ENCODE measurements around the gene MEIS3.
"Not testable (repeated sequence)": the region's sequence is repeated elsewhere in the genome, so short reads cannot be mapped to it uniquely, and the experiment has no call there.

MEIS3 gene

DNA sequence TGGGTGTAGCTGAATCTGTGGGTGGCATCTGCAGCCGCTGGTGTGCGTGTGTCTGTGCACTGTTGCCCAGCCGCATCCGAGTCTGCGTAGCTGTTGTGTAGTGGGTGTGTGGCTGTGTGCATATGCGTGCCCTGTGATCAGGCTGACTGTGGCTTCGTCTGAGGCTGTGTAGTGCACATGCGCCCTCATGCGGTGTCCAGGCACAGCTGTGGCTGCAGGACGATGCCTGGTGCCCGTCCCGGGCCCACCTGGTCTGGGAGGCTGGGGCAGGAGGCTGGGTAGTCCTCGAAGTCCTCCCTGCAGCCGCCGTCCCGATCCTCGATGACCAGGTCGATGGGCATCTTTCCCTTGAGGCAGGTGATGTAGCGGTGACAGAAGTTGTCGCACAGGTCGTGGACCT, 4.9 kb downstream of the MEIS3 start:
- no peak for DNase-seq

DNA sequence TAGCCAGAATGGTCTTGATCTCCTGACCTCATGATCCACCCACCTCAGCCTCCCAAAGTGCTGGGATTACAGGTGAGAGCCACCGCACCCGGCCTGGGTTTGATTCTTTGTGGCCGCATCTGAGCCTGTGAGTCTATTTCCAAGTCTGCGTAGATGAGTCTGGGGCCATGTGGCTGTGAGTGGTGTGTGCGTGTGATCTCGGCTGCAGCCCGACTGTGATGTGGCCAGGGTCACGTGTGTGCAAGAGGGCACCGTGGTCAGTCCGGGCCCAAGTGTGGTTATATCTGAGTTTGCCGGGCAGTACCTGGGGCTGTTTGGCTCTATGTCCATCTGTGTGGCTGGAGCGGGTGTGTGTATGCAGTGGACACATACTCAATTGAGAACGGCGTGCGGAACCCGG, 5.4 kb downstream of the MEIS3 start:
- DNase-seq = no peak

DNA sequence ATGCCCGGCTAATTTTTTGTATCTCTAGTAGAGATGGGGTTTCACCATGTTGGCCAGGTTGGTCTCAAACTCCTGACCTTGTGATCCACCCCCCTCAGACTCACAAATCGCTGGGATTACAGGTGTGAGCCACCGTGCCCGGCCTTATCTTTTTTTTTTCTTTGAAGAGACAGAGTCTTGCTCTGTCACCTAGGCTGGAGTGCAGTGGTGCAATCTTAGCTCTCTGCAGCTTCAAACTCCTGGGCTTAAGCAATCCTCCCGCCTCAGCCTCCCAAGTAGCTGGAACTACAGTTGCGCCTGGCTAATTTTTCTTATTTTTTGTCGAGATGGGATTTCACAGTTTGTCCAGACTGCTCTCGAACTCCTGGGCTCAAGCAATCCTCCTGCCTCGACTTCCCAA, 7.6 kb downstream of the MEIS3 start:
- not testable (repeated sequence) for DNase-seq

DNA sequence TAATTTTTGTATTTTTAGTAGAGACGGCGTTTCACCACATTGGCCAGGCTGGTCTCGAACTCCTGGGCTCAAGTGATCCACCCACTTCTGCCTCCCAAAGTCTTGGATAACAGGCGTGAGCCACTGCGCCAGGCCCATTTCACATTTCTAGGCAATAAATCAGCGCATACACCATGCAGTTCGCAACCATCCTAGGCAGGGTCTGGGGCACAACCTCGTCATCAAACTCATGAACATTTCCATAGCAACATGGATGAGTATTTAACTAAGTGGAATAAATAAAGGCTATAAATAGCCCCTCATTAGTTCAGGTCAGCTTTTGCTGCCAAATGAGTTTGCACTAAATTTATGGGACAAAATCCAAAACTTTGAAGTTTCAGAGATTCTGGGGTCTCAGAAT, 8.2 kb downstream of the MEIS3 start:
- no peak for DNase-seq

DNA sequence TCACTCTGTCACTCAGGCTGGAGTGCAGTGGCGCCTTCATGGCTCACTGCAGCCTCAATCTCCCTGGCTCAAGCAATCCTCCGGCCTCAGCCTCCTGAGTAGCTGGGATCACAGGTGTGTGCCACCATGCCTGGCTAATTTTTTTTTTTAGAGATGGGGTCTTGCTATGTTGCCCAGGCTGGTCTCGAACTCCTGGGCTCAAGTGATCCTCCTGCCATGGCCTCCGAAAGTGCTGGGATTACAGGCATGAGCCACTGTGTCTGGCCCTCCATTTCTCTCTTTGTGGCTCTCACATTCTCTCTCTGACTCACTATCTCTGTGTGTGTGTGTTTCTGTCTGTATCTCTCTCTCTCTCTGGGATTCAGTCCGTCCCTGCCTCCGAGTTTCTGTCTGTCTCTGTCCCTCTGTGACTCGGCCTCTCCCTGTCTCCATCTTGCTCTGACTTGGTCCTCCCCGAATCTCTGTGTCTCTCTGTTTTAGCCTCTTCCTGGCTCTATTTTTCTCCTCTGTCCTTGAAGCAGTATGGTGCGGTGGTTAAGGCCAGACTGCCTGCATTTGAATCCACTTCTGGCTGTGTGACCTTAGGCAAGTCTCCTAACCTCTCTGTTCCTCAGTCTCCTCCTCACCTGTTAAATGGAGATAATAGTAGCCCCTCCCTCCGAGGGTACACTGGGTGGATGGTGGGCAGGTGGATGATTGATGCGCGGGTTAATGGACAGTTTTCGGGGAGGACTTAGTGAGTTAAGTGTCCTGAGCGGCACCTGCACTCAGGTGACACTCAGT, 11.0 kb downstream of the MEIS3 start:
- no peak for DNase-seq

DNA sequence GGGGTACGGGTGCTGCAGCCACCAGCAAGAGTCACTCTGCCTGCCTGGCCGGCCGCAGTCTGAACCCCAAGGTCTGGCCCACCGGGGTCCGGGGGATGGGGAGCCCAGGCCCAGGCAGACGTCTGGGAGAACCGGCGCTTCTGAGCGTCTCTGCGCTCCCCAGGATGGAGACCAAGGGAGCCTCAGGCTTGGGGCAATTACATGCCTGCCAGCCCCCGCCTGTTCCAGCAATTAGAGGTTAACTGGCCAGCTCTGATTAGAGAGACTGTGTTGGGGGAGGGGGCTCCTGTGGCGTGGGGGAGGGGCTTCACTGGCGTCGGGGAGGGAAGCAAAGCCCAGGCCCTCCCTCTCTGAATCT, 11.9 kb downstream of the MEIS3 start:
- DNase-seq = no peak

DNA sequence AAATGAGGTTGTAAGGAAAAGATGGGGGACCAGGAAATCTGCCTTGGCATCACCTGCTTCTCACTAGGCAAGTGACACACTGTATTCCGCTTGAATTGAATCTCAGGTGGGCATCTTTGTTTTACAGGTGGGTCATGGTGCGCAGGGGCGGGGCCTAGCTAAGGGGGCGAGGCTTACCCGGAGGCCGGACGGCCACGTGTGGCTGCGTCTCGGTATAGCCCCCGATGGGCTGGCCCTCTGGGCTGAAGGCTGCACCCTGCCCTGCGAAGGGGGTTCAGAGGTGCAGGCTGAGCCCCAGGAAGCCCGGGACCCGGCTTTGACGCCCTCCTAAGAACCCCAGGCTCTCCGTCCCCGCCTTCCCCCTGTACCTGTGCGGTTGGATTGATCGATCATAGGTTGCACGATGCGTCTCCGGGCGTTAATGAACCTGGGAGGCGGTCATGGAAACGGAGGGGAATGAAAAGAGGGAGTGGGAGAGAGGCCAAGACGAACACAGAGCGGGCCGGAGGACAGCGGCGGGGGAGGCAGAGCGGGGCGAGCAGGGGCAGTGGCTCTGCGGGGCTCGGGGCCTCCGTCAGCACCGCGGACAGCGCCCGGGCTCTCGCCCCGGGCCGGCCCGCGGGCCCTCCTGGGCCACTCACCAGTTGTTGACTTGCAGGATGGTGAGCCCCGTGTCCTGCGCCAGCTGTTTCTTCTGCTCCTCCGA, 12.5 kb downstream of the MEIS3 start:
- no peak for DNase-seq

DNA sequence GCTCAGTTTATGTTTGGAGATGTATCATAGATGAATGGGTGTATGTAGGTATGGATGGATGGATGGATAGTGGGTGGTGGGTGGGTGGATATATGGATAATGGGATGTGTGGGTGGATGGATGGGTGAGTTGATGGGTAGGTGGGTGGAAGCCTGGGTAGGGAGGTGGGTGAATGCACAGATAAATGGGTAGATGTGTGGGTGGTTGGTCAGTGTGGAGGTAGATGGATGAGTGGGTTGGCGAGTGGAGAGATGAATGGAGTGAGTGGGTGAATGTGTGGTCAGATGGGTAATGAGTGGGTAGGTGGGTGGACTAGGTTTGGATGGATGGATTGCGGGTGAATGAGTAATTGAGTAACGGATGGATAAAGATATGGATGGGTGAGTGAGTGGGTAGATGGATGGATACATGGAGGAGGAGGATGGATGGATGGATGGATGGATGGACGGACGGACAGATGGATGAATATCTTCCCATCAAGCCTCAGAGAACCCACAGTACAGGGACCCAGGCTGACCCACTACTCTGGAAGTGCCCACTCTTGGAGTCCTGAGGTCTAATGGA, 13.4 kb downstream of the MEIS3 start:
- no peak for DNase-seq

DNA sequence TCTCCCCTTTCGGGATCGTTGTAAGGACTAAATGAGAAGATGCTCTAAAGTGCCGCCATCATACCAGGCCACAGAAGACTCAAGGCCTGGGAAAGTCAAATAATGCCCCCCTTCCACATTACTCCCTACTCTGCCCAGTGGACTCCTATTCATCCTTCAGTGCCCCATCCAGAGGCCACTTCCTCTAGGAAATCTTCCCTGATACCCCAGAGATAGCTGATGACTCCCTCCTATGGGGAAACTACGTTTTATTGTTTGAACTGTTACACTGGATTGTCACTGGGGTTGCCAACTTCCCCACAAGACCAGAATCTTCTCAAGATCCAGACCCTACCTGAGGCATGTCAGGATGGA, 14.2 kb downstream of the MEIS3 start:
- DNase-seq = no peak

DNA sequence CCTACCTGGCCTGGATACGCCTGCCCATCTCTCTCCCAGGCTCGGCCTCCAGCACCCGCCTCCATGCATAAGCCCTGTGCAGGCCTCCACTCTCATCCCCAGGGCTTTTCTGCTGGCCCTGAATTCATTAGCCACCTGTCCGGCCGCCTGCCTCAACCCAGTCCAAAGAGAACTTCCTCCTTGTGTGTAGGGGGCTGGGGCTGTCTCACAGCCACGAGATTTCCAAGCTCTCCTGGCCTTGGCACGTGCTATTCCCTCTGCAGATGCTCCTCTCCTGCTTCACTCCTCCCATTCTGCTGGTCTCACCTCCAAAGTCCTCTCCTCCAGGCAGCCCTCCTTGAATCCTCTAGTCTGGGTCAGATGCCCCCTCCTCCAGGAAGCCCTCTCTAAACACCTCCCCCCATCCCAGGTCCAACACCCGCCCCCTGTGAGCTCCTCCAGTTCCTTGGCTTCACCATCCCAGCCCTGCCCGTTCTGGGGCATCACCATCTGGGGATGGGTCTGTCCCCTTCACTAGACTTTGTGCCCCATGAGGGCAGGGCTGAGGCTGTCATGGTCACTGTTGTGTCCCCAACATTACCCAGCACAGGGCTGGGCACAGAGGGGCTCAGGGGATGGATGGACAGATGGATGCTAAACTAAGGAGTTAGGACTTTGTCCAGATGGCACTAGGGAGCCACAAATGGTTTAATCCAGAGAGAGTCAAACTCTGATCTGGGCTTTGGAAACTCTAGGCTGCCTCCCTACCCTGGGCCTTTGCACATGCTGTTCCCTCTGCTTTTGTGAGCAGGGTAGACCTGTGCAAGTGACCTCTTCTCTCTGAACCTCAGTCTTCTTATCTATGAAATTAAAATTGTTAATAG, 14.8 kb downstream of the MEIS3 start:
- no peak for DNase-seq

DNA sequence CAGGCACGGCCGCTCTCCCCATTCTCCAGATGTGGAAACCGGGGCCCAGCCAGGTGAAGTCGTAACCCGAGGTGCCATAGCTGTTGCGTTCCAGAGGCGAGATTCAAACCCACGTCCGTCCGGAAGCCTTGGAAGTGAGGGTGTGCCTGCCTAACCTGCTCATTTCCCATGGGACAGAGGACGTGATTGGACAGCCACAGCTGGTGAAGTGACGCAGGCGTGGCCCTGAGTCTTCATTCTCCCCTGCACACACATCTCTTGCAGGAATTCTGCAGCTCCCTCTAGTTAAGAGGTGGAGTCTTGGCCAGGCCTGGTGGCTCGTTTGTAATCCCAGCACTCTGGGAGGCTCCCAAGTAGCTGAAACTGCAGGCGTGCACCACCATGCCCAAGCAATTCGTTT, 16.8 kb downstream of the MEIS3 start:
- DNase-seq = no peak

DNA sequence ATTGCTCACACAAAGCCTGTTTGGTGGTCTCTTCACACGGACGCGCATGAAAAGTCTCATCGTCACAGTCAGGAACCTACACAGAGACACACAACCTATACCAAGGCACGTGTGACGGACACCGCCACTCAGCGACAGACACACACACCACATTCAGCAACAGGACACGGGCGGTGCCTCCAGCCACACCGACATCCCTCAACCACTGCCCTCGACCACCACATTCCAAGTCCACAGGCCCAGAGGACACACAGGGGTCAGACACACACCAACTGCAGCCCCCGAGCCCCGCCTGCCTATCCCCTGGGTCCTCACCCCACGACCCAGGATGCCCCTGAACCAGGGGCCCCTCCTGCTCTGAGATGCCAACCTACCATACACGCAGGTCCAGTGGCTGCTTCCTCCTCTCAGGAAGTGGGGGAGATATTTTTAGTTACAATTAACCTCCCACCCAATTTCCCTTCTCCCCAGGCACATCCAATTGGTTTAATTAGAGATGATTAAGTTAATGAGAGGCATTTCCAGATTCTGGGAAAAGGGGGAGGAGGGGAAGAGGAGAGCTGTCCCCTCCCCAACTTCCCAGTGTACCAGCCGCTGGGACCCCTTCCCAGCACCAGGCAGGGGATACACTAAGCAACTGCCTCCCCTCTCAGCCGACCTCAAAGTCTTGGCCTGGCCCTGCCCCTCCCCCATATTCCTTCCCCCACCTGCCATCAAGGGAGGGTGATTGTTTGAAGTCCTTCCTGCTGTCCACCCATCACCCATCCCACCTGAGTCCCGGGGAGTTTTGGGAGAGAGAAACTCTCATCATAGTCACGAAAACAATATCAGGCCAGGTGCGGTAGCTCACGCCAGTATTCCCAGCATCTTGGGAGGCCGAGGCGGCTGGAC, 20.4 kb downstream of the MEIS3 start:
- DNase-seq = no peak

DNA sequence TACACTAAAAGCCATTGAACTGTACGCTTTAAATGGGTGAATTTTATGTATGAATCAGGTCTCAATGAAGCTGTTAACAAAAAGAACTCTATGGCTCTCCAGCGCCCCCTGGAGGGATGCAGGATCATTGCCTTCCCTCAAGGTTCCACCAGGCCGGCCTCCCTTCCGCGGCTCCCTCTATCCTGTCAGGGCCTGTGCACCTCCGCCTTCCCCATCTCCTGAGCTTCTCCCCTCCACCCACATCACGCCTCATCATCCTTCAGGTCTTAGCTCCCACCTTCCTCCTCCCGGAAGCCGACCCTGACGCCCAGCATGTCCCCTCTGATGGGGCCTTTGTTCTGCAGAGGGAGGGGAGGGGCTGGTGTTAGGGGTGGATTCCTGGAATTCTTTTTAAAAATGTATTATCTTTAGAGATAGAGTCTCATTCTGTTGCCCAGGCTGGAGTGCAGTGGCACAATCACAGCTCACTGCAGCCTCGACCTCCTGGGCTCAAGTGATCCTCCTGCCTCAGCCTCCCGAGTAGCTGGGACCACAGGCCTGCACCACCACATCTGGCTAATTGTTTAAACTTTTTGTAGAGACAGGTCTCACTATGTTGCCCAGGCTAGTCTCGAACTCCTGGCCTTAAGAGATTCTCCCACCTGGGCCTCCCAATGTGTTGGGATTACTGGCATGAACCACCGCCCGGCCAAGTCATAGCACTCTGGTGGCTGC, 27.7 kb downstream of the MEIS3 start:
- no peak for DNase-seq

DNA sequence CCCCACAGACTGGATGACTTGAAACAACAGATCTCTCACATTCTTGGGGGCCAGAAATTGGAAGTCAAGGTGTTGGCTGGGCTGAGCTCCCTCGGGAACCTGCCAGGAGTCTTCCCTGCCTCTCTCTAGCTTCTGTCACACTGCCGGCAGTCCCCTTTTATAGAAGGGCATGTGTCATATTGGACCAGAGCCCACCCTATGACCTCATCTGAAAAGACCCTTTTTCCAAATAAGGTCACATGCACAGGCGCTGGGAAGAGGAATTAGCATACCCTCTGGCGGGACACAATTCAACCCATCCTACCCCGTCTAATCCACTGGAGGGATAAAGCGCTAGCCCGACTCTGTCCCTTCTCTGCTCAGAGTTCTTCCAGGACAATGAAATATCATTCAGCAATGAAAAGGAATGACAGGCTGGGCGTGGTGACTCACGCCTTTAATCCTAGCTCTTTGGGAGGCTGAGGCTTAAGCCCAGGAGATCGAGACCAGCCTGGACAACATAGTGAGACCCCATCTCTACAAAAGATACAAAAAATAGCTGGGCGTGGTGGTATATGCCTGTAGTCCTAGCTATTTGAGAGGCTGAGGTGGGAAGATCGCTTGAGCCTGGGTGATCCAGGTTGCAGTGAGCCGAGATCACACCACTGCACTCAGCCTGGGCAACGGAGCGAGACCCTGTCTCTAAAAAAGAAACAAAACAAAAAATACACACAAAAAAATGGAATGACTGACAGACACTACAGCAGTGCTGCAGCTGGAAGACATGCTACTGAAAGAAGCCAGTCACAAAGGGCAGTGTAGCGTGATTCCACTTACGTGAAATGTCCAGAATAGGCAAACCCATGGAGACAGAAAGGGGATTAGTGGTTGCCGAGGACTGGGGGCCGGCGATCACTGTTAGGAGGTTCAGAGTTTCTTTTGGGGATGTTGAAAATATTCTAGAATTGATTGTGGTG, 28.5 kb downstream of the MEIS3 start:
- no peak for DNase-seq

DNA sequence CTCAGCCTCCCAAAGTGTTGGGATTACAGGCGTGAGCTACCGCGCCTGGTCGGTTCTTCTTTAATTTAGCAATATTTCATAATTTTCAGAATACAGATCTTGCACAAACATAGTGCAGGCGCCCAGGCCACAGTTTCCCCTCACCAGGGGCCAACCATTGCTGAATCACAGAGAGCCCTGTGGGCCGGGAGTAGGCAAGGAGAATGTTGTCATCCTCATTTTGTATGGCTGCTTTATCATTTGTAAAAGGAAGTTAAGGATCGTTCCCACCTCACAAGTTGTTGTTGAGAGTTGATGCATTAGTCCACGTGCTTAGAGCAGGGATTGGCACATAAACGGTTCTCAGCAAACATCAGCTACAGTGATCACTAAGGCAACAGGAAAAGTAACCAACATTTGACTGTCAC, 30.2 kb downstream of the MEIS3 start:
- DNase-seq = no peak

DNA sequence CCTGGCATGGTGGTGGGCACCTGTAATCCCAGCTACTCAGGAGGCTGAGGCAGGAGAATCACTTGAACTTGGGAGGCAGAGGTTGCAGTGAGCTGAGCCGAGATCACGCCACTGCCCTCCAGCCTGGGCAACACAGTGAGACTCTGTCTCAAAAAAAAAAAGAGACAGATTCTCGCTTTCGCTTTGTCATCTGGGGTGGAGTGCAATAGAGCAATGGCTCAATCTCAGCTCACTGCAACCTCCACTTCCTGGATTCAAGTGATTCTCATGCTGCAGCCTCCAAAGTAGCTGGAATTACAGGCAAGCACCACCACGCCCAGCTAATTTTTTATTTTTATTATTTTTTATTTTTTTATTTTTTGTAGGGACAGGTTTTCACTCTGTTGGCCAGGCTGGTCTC, 30.6 kb downstream of the MEIS3 start:
- not testable (repeated sequence) for DNase-seq

DNA sequence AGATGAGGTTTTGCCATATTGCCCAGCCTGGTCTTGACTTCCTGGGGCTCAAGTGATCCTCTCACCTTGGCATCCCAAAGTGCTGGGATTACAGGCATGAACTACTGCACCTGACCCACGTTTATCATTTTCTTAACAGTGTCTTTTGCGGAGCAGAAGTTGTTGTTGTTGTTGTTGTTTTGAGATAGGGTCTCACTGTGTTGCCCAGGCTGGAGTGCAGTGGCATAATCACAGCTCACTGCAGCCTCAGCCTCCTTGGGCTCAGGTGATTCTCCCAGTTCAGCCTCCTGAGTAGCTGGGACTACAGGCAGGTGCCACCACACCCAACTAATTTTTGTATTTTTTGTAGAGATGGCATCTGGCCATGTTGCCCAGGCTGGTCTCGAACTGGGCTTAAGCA, 31.7 kb downstream of the MEIS3 start:
- not testable (repeated sequence) for DNase-seq

DNA sequence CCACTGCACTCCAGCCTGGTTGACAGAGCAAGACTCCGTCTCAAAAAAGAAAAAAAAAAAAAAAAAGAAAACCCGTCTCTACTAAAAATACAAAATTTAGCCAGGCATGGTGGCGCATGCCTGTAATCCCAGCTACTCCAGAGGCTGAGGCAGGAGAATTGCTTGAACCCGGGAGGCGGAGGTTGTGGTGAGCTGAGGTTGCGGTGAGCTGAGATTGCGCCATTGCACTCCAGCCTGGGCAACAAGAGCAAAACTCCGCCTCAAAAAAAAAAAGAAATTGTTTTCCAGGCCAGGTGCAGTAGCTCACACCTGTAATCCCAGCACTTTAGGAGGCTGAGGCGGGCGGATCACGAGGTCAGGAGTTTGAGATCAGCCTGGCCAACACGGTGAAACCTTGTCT, 32.7 kb downstream of the MEIS3 start:
- not testable (repeated sequence) for DNase-seq

DNA sequence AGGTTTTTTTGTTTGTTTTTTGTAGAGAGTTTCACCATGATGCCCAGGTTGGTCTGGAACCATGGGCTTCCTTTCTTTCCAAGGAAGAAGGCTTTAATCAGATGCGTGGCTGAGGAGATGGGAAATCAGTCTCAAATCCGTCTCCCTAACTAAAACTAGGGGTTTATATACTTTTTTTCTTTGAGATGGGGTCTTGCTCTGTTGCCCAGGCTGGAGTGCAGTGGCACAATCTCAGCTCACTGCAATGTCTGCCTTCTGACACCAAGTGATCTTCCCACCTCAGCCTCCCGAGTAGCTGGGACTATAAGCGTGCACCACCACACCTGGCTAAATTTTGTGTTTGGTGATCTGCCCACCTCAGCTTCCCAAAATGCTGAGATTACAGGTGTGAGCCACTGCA, 34.8 kb downstream of the MEIS3 start:
- DNase-seq = not testable (repeated sequence)

DNA sequence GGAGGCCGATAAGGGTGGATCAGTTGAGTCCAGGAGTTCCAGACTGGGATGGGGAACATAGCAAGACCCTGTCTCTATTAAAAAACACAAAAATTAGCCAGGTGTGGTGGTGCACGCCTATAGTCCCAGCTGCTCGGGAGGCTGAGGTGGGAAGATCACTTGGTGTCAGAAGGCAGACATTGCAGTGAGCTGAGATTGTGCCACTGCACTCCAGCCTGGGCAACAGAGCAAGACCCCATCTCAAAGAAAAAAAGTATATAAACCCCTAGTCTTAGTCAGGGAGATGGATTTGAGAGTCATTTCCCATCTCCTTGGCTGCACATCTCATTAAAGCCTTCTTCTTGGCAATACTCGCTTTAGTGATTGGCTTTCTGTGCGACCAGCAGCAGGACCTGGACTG, 35.4 kb downstream of the MEIS3 start:
- not testable (repeated sequence) for DNase-seq
